ENCODE results near the gene NAA16. TPM values are rescaled to one million over a fixed set of nuclear protein-coding genes. Genes with fewer than 3 reads are reported as not detected.

The NAA16 gene
- total and polyA plus RNA-seq, 8 donors = 6.0 to 114 (median 22.6) TPM

- no peak for TF ChIP-seq CTCF (IDR thresholded peaks at IDR 0.05)
- Histone ChIP-seq H3K27ac (no peak overlapping the region), H3K9me3 (no peaks in the 10 kb centered on the region), H3K4me1 (no peaks in the 10 kb centered on the region), H3K36me3 (peaks cover 35 to 93% (median 84%) of the 10 kb centered on the region in 4 donors), H3K4me3 (no peak overlapping the region), H3K27me3 (no peaks in the 10 kb centered on the region)
- no peak for DNase-seq
- intact Hi-C loops (cut with DNase I; ENCODE audit: low total_unique reads) = no loop called here
- 97 to 99% (median 98%) methylated on average over 2 of the region's 2 CpGs for WGBS, 5 donors
Observed at GRCh38 chr13:41365631-41366030, 54.6 kb downstream of the NAA16 start.

- no peaks in the 10 kb centered on the region for H3K4me1 ChIP-seq
- TF ChIP-seq EP300 (IDR thresholded peaks at IDR 0.05) (no peak), POLR2A (IDR thresholded peaks at IDR 0.05) (no peak), CTCF (IDR thresholded peaks at IDR 0.05) (no peak), POLR2AphosphoS5 (IDR thresholded peaks at IDR 0.05) (no peak)
- no peaks in the 10 kb centered on the region for H3K27me3 ChIP-seq
- H3K36me3 ChIP-seq = peaks cover 51 to 96% (median 89%) of the 10 kb centered on the region in 4 donors
- DNase-seq = no peak
- intact Hi-C loops (cut with DNase I; ENCODE audit: low total_unique reads) = no loop called here
- H3K4me3 ChIP-seq = no peak overlapping the region
- no peak overlapping the region for H3K27ac ChIP-seq
- WGBS, 5 donors = 86 to 94% (median 90%) methylated on average over 2 of the region's 2 CpGs
- H3K9me3 ChIP-seq = no peaks in the 10 kb centered on the region
Observed at GRCh38 chr13:41370736-41371135, 59.7 kb downstream of the NAA16 start.

- WGBS, 5 donors = 95 to 97% (median 96%) methylated on average over 5 of the region's 5 CpGs
- intact Hi-C loops (cut with DNase I; ENCODE audit: low total_unique reads) = no loop called here
Observed at GRCh38 chr13:41377446-41377845, 66.4 kb downstream of the NAA16 start.

DNA sequence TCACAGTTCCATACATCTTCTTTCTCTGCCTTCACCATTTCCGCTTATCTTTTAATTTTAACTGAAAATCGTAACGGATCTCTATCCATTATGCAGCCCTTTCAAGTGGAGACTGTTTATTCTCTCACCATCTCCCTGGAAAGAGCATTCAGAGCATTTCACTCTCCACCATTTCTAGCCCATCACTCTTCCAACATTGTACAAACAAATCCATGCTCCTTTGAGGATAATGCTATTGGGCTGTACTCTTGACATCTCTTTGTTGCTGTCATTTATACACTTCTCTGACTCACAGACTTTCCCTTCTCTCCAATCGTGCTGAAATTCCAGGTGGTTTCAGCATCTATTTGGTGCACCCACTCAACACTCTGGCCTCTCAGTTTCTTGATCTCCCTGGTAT, 71.4 kb downstream of the NAA16 start:
- intact Hi-C loops (cut with DNase I; ENCODE audit: low total_unique reads) = no loop called here
- H3K27ac ChIP-seq = no peak overlapping the region
- WGBS, 5 donors = 41 to 52% (median 47%) methylated on average over 4 of the region's 4 CpGs
- H3K9me3 ChIP-seq = no peaks in the 10 kb centered on the region
- no peaks in the 10 kb centered on the region for H3K27me3 ChIP-seq
- TF ChIP-seq CTCF (IDR thresholded peaks at IDR 0.05) (no peak), POLR2AphosphoS5 (IDR thresholded peaks at IDR 0.05) (no peak), EP300 (IDR thresholded peaks at IDR 0.05) (no peak), POLR2A (IDR thresholded peaks at IDR 0.05) (no peak)
- peaks cover 0 to 1% (median under 1%) of the 10 kb centered on the region in 4 donors for H3K4me1 ChIP-seq
- peaks cover 0 to 1% (median under 1%) of the 10 kb centered on the region in 4 donors for H3K36me3 ChIP-seq
- no peak overlapping the region for H3K4me3 ChIP-seq
- no peak for DNase-seq

More at GRCh38 chr13:41377446-41377845, 66.4 kb downstream of the NAA16 start:
- no peak for TF ChIP-seq CTCF (IDR thresholded peaks at IDR 0.05)
- TF ChIP-seq EP300 (IDR thresholded peaks at IDR 0.05) = no peak
- no peak for TF ChIP-seq POLR2A (IDR thresholded peaks at IDR 0.05)
- no peak for TF ChIP-seq POLR2AphosphoS5 (IDR thresholded peaks at IDR 0.05)
- no peaks in the 10 kb centered on the region for H3K27me3 ChIP-seq
- H3K36me3 ChIP-seq = peaks cover 31 to 51% (median 45%) of the 10 kb centered on the region in 4 donors
- no peak for DNase-seq
- no peaks in the 10 kb centered on the region for H3K4me1 ChIP-seq
- H3K9me3 ChIP-seq = no peaks in the 10 kb centered on the region
- no peak overlapping the region for H3K27ac ChIP-seq
- no peak overlapping the region for H3K4me3 ChIP-seq

All from stomach (tissue), 9 donors.